DND-41 (cell line): Measurements from ENCODE around the gene LMO2.

Experiments
- ATAC-seq: fragments of 200-7000 bp; cut with Tn5 transposase; 3 replicates; pipeline ENCODE4 v1.9.1; 2021; ENCODE audit warnings: low read depth; ENCODE audit not compliant: insufficient read depth
- DNase-seq: peaks from one replicate; pipeline ENCODE4 v3.0.0-alpha.2; 2020
- H2AFZ ChIP-seq: 2 replicates; pipeline ENCODE4 v1.6.0; 2012; ENCODE audit warnings: low read depth, low read length
- H3K27ac ChIP-seq: 2 replicates; pipeline ENCODE4 v1.5.1; 2012; ENCODE audit warnings: low read length, inconsistent platforms
- H3K27me3 ChIP-seq: fragments of 200-600 bp; sonication (generic); 2 replicates; pipeline ENCODE4 v1.6.0; 2012; ENCODE audit warnings: low read length, mild to moderate bottlenecking, inconsistent platforms; ENCODE audit not compliant: insufficient read depth, poor library complexity
- H3K36me3 ChIP-seq: 2 replicates; pipeline ENCODE4 v1.5.1; 2012; ENCODE audit warnings: low read length, inconsistent platforms; ENCODE audit not compliant: insufficient read depth
- H3K4me1 ChIP-seq: 2 replicates; pipeline ENCODE4 v1.5.1; 2012; ENCODE audit warnings: mild to moderate bottlenecking, low read length; ENCODE audit not compliant: insufficient read depth
- H3K4me2 ChIP-seq: 2 replicates; pipeline ENCODE4 v1.6.0; 2012; ENCODE audit warnings: mild to moderate bottlenecking, moderate library complexity, low read length, inconsistent platforms; ENCODE audit not compliant: insufficient read depth
- H3K4me3 ChIP-seq, 2 experiments: fragments of 200-600 bp in 1 of 2; shearing (Covaris generic) in 1 of 2; 2 replicates each; pipeline ENCODE4 v1.5.1; 2012 to 2016; ENCODE audit warnings: inconsistent platforms in 2 of 2, low read length in 2 of 2, mild to moderate bottlenecking in 2 of 2, low read depth in 1 of 2, moderate library complexity in 1 of 2
- H3K79me2 ChIP-seq: 2 replicates; pipeline ENCODE4 v1.6.0; 2012; ENCODE audit warnings: low read length, inconsistent platforms; ENCODE audit not compliant: insufficient read depth
- H3K9ac ChIP-seq: 2 replicates; pipeline ENCODE4 v1.6.0; 2012; ENCODE audit warnings: low read depth, mild to moderate bottlenecking, inconsistent platforms, low read length, moderate library complexity
- H3K9me3 ChIP-seq: 2 replicates; pipeline ENCODE4 v1.5.1; 2012; ENCODE audit warnings: low read length, moderate library complexity, mild to moderate bottlenecking, inconsistent platforms; ENCODE audit not compliant: insufficient read depth, severe bottlenecking
- H4K20me1 ChIP-seq: 2 replicates; pipeline ENCODE4 v1.6.0; 2012; ENCODE audit warnings: low read length; ENCODE audit not compliant: insufficient read depth
- CTCF ChIP-seq: IDR thresholded peaks from 2 replicates; pipeline ENCODE4 v1.5.1; 2012; ENCODE audit warnings: borderline replicate concordance, low read length, moderate library complexity, mild to moderate bottlenecking; ENCODE audit not compliant: poor library complexity, severe bottlenecking; ENCODE audit errors: extremely low read depth
- EZH2 ChIP-seq: IDR thresholded peaks from 3 replicates; pipeline ENCODE4 v1.6.1; 2012; ENCODE audit warnings: borderline replicate concordance, low read depth, mild to moderate bottlenecking, moderate library complexity, low read length, inconsistent platforms; ENCODE audit not compliant: severe bottlenecking

LMO2 gene

GRCh38 chr11:33832676-33833075 lies 59.2 kb downstream of the LMO2 start:
- Histone ChIP-seq H2AFZ (no peak overlapping the region), H3K9me3 (no peaks in the 10 kb centered on the region), H3K36me3 (no peaks in the 10 kb centered on the region), H3K4me2 (no peak overlapping the region), H3K4me3 (no peak overlapping the region), H4K20me1 (no peaks in the 10 kb centered on the region), H3K79me2 (no peaks in the 10 kb centered on the region), H3K4me1 (no peaks in the 10 kb centered on the region), H3K27me3 (peaks cover 7% of the 10 kb centered on the region), H3K27ac (no peak overlapping the region), H3K9ac (no peak overlapping the region)
- no peak for ATAC-seq
- no peak for DNase-seq
- TF ChIP-seq EZH2 (no peak), CTCF (no peak)

DNA sequence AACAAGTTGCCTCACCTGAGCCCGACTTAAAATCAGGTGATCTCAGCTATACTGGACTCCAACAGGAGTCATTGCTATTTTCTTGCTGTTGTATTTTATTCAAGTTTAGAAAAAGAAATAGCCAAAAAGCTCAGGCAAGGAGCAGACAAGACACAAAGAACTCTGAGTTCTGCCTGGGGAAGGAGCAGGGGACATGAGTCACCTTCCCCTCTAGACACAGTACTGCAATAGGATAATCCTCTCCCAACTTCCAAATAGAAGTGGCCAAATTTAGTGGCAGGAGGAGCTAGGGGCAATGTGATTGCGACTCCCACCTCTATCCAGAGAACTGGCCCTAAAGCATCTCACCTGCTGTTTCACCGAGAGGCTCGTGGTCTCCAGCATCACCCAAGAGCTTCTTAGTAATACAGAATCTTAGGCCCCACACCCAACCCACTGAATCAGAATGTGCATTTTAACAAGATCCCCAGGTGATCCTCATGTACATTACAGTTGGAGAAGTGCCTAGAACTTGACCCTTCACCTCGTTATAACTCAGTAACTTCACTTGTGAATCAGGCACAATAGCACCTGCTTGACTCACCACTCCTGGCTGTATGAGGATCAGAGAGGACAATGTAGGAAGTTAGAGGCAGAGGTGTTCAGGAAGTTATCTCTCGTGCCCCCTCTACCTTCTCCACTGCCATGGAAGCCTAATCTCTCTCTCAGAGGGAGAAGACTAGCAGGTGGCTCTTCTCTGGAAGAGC lies 60.8 kb downstream of the LMO2 start:
- Histone ChIP-seq H3K4me2 (no peak overlapping the region), H3K9me3 (no peaks in the 10 kb centered on the region), H2AFZ (no peak overlapping the region), H3K4me1 (no peaks in the 10 kb centered on the region), H3K27me3 (peaks cover 15% of the 10 kb centered on the region), H3K79me2 (no peaks in the 10 kb centered on the region), H3K9ac (no peak overlapping the region), H3K27ac (no peak overlapping the region), H3K4me3 (no peak overlapping the region), H3K36me3 (no peaks in the 10 kb centered on the region), H4K20me1 (no peaks in the 10 kb centered on the region)
- TF ChIP-seq CTCF (no peak), EZH2 (no peak)
- no peak for DNase-seq
- ATAC-seq: no peak

- no peak overlapping the region for H3K4me2 ChIP-seq
- no peaks in the 10 kb centered on the region for H3K4me1 ChIP-seq
- ATAC-seq (peak; percentile 47; the same call in 1 of the 3 replicates), DNase-seq (peak; percentile 17)
- no peak overlapping the region for H3K27ac ChIP-seq
- no peak overlapping the region for H3K4me3 ChIP-seq
- H4K20me1 ChIP-seq: no peaks in the 10 kb centered on the region
- H2AFZ ChIP-seq: no peak overlapping the region
- no peaks in the 10 kb centered on the region for H3K79me2 ChIP-seq
- peaks cover 19% of the 10 kb centered on the region for H3K27me3 ChIP-seq
- H3K36me3 ChIP-seq: no peaks in the 10 kb centered on the region
- H3K9ac ChIP-seq: no peak overlapping the region
- H3K9me3 ChIP-seq: no peaks in the 10 kb centered on the region
- no peak for TF ChIP-seq EZH2
- peak; percentile 64 for TF ChIP-seq CTCF
Measured at GRCh38 chr11:33829430-33830141, 62.3 kb downstream of the LMO2 start.
